GM12872 (cell line): ENCODE results near the gene ZBTB1.

Source experiments
- CTCF ChIP-seq: IDR thresholded peaks from 3 replicates; pipeline ENCODE4 v1.5.1; 2011; ENCODE audit warnings: low read depth, mild to moderate bottlenecking, low read length, moderate library complexity; ENCODE audit not compliant: insufficient read depth

Gene ZBTB1

GRCh38 chr14:64501411-64502171, 3.0 kb upstream of the ZBTB1 start:
- TF ChIP-seq CTCF: no peak

- 0 out of 3 replicates have a peak, but pooled peaks have one; percentile 15 for TF ChIP-seq CTCF
Measured at GRCh38 chr14:64502456-64502855, 2.1 kb upstream of the ZBTB1 start.

DNA sequence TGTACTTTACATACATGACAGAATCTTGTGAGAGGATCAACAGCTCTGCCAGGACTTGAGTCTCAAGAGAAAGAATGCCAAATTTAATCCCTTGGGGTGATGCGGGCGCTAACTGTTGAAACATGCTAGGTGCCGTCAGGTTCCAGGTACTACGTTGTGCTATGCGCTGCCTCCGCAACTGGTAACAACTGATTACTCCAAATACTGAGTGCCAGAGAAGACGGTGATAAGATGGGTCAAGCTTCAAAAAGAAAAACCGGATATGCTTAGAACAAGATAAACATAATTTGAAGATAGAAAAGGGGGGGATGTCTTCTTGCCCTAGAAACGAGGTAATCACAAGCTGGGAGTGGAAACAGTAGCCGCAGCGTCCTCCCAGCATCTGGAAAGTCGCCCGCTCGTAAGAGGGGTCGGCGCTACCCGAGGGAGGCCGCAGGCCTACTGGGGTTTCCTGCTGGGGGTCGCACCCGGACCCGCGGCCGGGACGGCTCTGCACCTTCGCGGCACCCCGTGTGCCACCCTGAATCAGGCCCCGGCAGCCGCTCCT, 1.6 kb upstream of the ZBTB1 start:
- TF ChIP-seq CTCF: no peak

DNA sequence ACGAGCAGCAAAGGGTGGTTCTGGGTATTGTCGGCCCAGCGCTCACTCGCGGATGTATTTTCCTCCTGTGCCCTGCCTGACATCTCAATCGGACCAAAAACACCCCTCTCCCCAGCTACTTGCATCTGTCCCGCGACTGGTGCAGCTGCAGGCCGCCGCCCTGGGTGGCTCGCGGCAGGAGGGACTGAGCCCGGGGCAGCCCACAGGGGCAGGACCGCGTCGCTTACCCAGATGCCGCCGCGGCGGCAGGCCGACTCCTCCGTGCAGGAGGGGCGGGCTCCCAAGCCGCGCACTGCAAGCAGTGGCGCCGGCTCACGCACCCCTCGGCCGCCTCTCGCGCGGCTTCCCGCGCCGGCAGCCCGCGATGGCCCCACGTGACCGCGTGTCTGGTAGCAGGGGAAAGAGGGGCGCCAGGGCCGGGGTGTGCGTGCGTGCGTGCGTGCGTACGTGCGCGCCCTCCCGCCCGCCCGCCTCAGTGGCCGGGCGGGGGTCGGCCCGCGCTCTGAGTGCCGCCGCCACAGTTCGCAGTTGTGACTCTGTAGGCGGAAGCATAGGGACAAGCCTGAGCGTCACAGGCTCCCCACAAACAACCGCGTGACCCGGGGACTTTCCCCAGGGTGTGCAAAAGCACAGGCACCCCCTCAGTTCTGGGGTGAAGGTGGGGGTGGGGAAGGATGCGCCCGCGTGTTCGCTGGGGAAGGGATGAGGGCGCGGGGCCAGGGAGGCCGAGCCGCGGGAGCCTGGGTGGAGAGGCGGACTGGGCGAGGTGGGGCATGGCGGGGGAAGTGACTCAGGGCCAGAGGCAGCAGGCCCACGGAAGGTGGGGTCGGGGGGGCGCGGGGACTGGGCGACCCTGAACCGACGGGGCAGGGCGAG, 898 bp upstream of the ZBTB1 start, which contains the start of gene ZBTB25:
Gene ZBTB25, minus strand, starts transcription at position 405 of the 876 bp plus-strand sequence. CDS start 13,305 bp downstream, outside the sequence.
- no peak for TF ChIP-seq CTCF

GRCh38 chr14:64504897-64505794, 576 bp downstream of the ZBTB1 start:
- TF ChIP-seq CTCF: no peak

GRCh38 chr14:64506721-64507120, 2.2 kb downstream of the ZBTB1 start:
- TF ChIP-seq CTCF: no peak
